ENCODE data around the gene TMC8.
"Not testable (repeated sequence)": the region's sequence is repeated elsewhere in the genome, so short reads cannot be mapped to it uniquely, and the experiment has no call there.

Gene TMC8

GRCh38 chr17:78108726-78109488 is 21.7 kb upstream of the TMC8 start:
- no peak for DNase-seq (ENCODE audit: low read depth)
- no peak overlapping the region for H3K4me3 ChIP-seq (ENCODE audit: low read depth, low read length)

GRCh38 chr17:78109489-78109761 is 21.1 kb upstream of the TMC8 start:
- DNase-seq (ENCODE audit: low read depth), result no peak
- H3K4me3 ChIP-seq (ENCODE audit: low read depth, low read length), result no peak overlapping the region

- DNase-seq (ENCODE audit: low read depth), result no peak
- no peak overlapping the region for H3K4me3 ChIP-seq (ENCODE audit: low read depth, low read length)
These were observed 20.1 kb upstream of the TMC8 start for GRCh38 chr17:78110363-78111015.

GRCh38 chr17:78111016-78111726 is 19.4 kb upstream of the TMC8 start:
- no peak overlapping the region for H3K4me3 ChIP-seq (ENCODE audit: low read depth, low read length)
- no peak for DNase-seq (ENCODE audit: low read depth)

- no peak overlapping the region for H3K4me3 ChIP-seq (ENCODE audit: low read depth, low read length)
- no peak for DNase-seq (ENCODE audit: low read depth)
These were observed 18.6 kb upstream of the TMC8 start for GRCh38 chr17:78111727-78112517.

- no peak for DNase-seq (ENCODE audit: low read depth)
- no peak overlapping the region for H3K4me3 ChIP-seq (ENCODE audit: low read depth, low read length)
These were observed 17.8 kb upstream of the TMC8 start for GRCh38 chr17:78112518-78113471.

- no peak for DNase-seq (ENCODE audit: low read depth)
- H3K4me3 ChIP-seq (ENCODE audit: low read depth, low read length), result no peak overlapping the region
These were observed 16.5 kb upstream of the TMC8 start for GRCh38 chr17:78113804-78114785.

GRCh38 chr17:78114831-78115723 is 15.5 kb upstream of the TMC8 start:
- no peak for DNase-seq (ENCODE audit: low read depth)
- H3K4me3 ChIP-seq (ENCODE audit: low read depth, low read length), result no peak overlapping the region

- not testable (repeated sequence) for DNase-seq (ENCODE audit: low read depth); H3K4me3 ChIP-seq (ENCODE audit: low read depth, low read length)
These were observed 14.8 kb upstream of the TMC8 start for GRCh38 chr17:78115803-78116202.

GRCh38 chr17:78116411-78116810 is 14.2 kb upstream of the TMC8 start:
- H3K4me3 ChIP-seq (ENCODE audit: low read depth, low read length), result no peak overlapping the region
- DNase-seq (ENCODE audit: low read depth), result no peak

GRCh38 chr17:78117027-78117981 is 13.3 kb upstream of the TMC8 start:
- no peak overlapping the region for H3K4me3 ChIP-seq (ENCODE audit: low read depth, low read length)
- no peak for DNase-seq (ENCODE audit: low read depth)

- DNase-seq (ENCODE audit: low read depth), result no peak
- no peak overlapping the region for H3K4me3 ChIP-seq (ENCODE audit: low read depth, low read length)
These were observed 11.8 kb upstream of the TMC8 start for GRCh38 chr17:78118801-78119241.

GRCh38 chr17:78120537-78120936 is 10.0 kb upstream of the TMC8 start:
- no peak overlapping the region for H3K4me3 ChIP-seq (ENCODE audit: low read depth, low read length)
- no peak for DNase-seq (ENCODE audit: low read depth)

GRCh38 chr17:78120971-78121800 is 9.4 kb upstream of the TMC8 start:
- no peak for DNase-seq (ENCODE audit: low read depth)
- no peak overlapping the region for H3K4me3 ChIP-seq (ENCODE audit: low read depth, low read length)

- H3K4me3 ChIP-seq (ENCODE audit: low read depth, low read length), result no peak overlapping the region
These were observed 8.8 kb upstream of the TMC8 start for GRCh38 chr17:78121801-78122215.

More at GRCh38 chr17:78121801-78122215, 8.8 kb upstream of the TMC8 start:
- DNase-seq (ENCODE audit: low read depth), result no peak

Measured in skeletal muscle cell (primary cell).